ENCODE data around the gene HSPG2.
"Not testable (repeated sequence)": the region's sequence is repeated elsewhere in the genome, so short reads cannot be mapped to it uniquely, and the experiment has no call there.

The HSPG2 gene

GRCh38 chr1:21932127-21932526 is 5.0 kb downstream of the HSPG2 start:
- DNase-seq (ENCODE audit: low read depth): no peak

- DNase-seq (ENCODE audit: low read depth): no peak
Observed at GRCh38 chr1:21931171-21932093, 5.7 kb downstream of the HSPG2 start.

- no peak for DNase-seq (ENCODE audit: low read depth)
Observed at GRCh38 chr1:21930629-21931170, 6.4 kb downstream of the HSPG2 start.

GRCh38 chr1:21930080-21930571 is 7.0 kb downstream of the HSPG2 start:
- DNase-seq (ENCODE audit: low read depth): no peak

- DNase-seq (ENCODE audit: low read depth): no peak
Observed at GRCh38 chr1:21927533-21928237, 9.4 kb downstream of the HSPG2 start.

- DNase-seq (ENCODE audit: low read depth): no peak
Observed at GRCh38 chr1:21926814-21927532, 10.1 kb downstream of the HSPG2 start.

- DNase-seq (ENCODE audit: low read depth): no peak
Observed at GRCh38 chr1:21926065-21926464, 11.0 kb downstream of the HSPG2 start.

- no peak for DNase-seq (ENCODE audit: low read depth)
Observed at GRCh38 chr1:21925334-21925940, 11.7 kb downstream of the HSPG2 start.

GRCh38 chr1:21924503-21925005 is 12.6 kb downstream of the HSPG2 start:
- DNase-seq (ENCODE audit: low read depth): no peak

- DNase-seq (ENCODE audit: low read depth): no peak
Observed at GRCh38 chr1:21922090-21923013, 14.8 kb downstream of the HSPG2 start.

- no peak for DNase-seq (ENCODE audit: low read depth)
Observed at GRCh38 chr1:21921100-21921875, 15.8 kb downstream of the HSPG2 start.

GRCh38 chr1:21919520-21919919 is 17.6 kb downstream of the HSPG2 start:
- DNase-seq (ENCODE audit: low read depth): no peak

GRCh38 chr1:21917239-21917631 is 19.9 kb downstream of the HSPG2 start:
- DNase-seq (ENCODE audit: low read depth): not testable (repeated sequence)

GRCh38 chr1:21916447-21917238 is 20.5 kb downstream of the HSPG2 start:
- DNase-seq (ENCODE audit: low read depth): no peak

GRCh38 chr1:21914880-21915640 is 22.1 kb downstream of the HSPG2 start:
- no peak for DNase-seq (ENCODE audit: low read depth)

GRCh38 chr1:21914450-21914849 is 22.7 kb downstream of the HSPG2 start:
- DNase-seq (ENCODE audit: low read depth): no peak

- no peak for DNase-seq (ENCODE audit: low read depth)
Observed at GRCh38 chr1:21913763-21914162, 23.3 kb downstream of the HSPG2 start.

- no peak for DNase-seq (ENCODE audit: low read depth)
Observed at GRCh38 chr1:21913258-21913657, 23.9 kb downstream of the HSPG2 start.

Data from stimulated activated CD8-positive, alpha-beta memory T cell treated with anti-CD3 and anti-CD28 coated beads, Interleukin-7, amount 100 ng/mL, for 24 hours (primary cell).